ENCODE results near the gene BHLHE23.

Gene BHLHE23

GRCh38 chr20:62958388-62959100, 48.2 kb downstream of the BHLHE23 start:
- no peak for DNase-seq

DNA sequence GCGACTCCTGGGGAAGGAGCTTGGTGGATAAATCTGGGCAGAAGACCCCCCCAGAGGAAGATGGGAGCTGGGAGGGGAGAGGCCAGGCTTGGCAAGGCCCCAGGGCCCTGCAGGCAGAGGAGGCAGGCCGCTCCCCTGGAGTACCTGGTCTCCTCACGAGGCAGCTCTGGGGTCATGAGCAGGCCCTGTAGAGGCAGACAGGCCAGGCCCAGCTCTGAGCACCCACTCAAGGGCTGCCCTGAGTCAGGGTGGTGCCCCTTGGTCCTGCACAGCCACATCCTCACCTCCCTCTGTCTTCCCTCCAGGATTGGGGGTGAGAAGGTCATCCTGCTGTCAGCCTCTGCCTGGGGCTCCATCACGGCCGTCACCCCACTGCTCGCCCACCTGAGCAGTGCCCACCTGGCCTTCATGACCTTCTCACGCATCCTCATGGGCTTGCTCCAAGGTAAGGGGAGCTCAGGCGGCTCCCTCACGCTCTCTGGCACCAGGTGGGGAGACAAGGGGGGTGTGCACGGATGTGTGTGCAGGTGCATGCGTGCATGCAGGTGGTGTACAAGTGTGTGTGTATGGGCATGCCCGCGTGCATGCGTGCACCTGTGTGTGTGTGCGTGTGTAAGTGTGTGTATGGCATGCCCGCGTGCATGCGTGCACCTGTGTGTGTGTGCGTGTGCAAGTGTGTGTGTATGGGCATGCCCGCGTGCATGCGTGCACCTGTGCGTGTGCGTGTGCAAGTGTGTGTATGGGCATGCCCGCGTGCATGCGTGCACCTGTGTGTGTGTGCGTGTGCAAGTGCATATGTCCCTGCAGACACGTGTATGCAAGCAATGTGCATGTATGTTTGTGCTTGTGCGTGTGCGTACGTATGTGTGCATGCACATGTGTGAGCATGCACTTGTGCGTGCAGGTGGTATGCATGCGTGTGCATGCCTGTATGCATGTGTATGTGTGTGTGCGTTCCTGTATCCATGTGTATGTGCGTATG, 49.3 kb downstream of the BHLHE23 start:
- no peak for DNase-seq

- no peak for DNase-seq
These were observed 50.2 kb downstream of the BHLHE23 start for GRCh38 chr20:62956387-62957135.
